ENCODE results near the gene RAB37. TPM values are rescaled to one million over a fixed set of nuclear protein-coding genes. Genes with fewer than 3 reads are reported as not detected.

RAB37 gene
- total RNA-seq, 1 donor, result not detected

DNA sequence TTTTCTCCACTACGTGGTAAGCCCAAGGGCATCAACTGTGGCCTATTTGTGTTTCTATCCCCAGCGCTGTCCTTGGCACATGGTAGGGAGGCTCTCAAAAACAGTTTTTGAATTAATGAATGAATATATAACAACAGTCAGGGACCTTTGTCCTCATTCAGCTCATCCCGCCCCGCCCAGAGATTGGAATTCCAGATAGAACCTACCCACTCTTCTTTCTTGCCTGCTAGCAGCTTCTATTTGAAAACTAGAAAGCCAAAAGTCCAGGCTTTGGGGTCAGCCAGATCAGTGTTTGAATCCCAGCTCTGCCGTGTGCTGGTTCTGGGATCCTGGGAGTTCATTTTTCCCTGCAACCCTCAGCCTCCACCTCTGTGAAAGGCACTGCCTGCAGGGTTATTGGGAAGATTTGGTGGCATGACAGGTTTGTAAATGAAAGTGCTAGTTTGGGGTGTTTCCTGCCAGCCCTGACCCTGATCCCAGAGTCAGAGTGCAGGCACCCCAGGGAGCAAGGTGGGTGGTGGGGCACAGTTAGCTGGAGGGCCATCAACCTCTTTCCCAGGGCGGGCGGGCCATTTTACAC is 15.9 kb downstream of the RAB37 start:
- DNase-seq (ENCODE audit: low read depth), result no peak
- TF ChIP-seq, protein P1, sequence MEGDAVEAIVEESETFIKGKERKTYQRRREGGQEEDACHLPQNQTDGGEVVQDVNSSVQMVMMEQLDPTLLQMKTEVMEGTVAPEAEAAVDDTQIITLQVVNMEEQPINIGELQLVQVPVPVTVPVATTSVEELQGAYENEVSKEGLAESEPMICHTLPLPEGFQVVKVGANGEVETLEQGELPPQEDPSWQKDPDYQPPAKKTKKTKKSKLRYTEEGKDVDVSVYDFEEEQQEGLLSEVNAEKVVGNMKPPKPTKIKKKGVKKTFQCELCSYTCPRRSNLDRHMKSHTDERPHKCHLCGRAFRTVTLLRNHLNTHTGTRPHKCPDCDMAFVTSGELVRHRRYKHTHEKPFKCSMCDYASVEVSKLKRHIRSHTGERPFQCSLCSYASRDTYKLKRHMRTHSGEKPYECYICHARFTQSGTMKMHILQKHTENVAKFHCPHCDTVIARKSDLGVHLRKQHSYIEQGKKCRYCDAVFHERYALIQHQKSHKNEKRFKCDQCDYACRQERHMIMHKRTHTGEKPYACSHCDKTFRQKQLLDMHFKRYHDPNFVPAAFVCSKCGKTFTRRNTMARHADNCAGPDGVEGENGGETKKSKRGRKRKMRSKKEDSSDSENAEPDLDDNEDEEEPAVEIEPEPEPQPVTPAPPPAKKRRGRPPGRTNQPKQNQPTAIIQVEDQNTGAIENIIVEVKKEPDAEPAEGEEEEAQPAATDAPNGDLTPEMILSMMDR (IDR thresholded peaks at IDR 0.05; ENCODE audit: insufficient read depth, low read depth, low read length), result no peak
- no peak overlapping the region for H3K4me3 ChIP-seq (ENCODE audit: low read depth, low read length)

DNA sequence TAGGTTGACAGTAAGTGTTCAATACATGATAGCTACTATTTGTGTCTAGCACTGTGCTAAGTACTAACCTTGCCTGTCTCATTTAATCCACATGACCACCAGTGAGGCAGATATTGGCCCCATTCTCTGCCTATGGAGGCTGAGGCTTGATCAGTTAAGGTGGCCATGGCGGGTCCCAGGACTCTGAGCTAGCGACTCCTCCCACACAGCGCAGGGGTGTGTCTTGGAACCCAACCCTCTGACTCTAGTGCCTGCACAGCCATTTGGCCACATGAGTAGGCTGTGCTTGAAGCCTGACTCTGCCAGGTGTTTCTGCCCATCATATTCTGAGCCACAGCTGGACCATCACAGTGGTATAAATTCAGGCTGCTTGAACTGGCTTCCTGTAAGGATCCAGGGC is 17.8 kb downstream of the RAB37 start:
- TF ChIP-seq, protein P1 (IDR thresholded peaks at IDR 0.05; ENCODE audit: insufficient read depth, low read depth, low read length), result no peak
- no peak for DNase-seq (ENCODE audit: low read depth)
- H3K4me3 ChIP-seq (ENCODE audit: low read depth, low read length), result no peak overlapping the region

DNA sequence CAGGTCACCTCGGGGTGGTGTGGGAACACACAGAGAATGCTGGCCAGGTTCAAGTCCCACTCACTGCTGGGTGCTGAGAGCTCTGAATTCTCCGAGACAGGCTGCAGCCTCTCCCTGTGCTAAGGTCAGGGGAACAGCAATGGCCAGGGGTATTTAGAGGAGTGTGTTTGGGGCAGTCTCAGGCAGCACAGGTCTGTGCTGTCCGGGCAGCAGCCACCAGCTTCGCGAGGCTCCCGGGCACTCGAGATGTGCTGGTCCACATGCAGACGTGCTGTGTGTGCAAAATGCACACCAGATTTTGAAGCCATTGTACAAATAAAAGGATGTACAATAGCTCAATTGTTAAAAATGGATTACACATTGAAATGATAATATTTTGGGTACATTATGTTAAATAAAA is 18.5 kb downstream of the RAB37 start:
- TF ChIP-seq, protein P1 (IDR thresholded peaks at IDR 0.05; ENCODE audit: insufficient read depth, low read depth, low read length), result no peak
- H3K4me3 ChIP-seq (ENCODE audit: low read depth, low read length), result no peak overlapping the region
- no peak for DNase-seq (ENCODE audit: low read depth)

DNA sequence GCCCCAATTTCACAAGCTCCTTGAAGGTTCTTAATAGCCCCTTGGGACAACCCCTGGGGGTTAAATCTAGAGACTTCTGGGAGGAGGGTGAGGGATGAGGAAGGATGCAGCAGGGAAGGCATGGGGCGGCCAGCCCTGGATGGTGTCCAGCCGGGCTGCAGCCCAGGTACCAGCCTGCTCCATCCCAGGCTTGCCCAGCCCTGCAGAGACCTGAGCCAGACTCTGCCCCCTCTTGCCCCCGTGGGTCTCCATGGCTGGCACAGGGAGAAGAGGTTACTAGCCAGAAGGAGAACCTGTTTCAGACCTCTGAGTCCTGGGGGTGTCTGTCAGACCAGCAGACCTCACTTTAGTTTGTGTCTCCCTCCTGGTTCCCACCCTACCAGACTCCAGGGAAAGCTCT is 19.8 kb downstream of the RAB37 start:
- TF ChIP-seq, protein P1 (IDR thresholded peaks at IDR 0.05; ENCODE audit: insufficient read depth, low read depth, low read length), result no peak
- no peak overlapping the region for H3K4me3 ChIP-seq (ENCODE audit: low read depth, low read length)
- DNase-seq (ENCODE audit: low read depth), result no peak

DNA sequence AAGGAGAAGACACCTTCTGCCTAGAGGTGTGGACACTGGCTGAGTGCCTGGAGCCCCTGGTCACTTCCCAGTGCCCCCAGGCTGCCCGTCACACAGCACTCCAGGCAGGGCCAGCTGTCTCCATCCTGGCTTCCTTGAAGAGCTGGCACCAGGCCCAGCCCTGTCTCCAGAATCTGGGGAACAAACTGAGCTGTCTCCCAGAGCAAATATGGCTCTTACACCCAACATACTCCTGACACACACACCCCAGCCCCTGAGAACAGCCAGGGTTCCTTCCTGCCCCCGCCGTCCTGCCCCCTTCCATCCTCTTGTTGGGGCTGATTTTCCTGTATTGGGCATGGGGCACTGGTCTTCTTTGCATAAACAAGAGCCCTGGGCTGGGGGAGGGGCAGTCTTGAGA is 20.4 kb downstream of the RAB37 start:
- no peak overlapping the region for H3K4me3 ChIP-seq (ENCODE audit: low read depth, low read length)
- TF ChIP-seq, protein P1 (IDR thresholded peaks at IDR 0.05; ENCODE audit: insufficient read depth, low read depth, low read length), result no peak
- no peak for DNase-seq (ENCODE audit: low read depth)

DNA sequence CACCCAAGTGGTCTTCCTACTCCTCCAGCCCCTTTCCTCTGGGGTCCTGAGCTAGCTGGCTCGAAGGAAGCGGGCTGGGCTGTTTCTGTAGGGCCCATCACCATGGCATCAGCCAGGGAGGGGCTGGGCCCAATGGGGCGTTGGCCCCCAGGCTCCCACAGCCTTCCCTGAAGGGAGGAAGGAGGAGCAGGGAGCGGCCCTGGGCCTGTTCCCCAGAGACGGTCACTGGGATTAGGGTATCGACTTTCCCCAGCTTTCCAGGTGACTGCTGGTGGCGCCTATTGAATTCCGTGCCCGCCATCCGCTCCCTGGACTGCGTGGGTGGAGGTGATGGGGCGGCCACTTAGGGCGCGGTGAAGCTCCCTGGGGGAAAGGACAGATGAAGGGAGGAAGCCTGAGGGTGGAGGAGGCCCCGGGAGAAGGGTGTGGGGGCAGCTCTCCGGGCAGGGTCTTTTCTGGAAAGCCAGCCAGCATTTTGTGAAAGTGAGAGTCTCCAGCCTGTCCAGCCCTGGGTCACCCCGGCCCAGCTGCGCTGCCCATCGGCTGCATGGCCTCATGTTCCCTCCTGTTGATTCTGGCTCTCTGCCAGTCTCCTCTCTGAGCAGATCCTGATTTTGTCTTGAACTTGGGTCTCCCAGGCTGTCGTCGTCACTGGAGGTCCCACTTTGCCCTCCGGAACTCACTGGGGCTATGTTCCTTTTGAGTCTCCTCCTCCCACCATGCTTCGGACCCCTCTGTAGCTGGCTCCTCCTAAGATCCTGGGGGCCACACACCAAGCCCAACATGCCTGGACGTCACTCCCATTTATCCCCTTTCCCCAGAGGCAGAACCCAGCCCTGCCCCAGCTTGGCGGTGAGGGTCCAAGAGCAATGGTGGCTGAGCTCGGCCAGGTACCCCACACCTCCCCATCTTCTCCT is 21.1 kb downstream of the RAB37 start:
- TF ChIP-seq, protein P1 (IDR thresholded peaks at IDR 0.05; ENCODE audit: insufficient read depth, low read depth, low read length), result no peak
- peak overlapping the region; percentile 9 for H3K4me3 ChIP-seq (ENCODE audit: low read depth, low read length)

More for the DNA sequence above, 21.1 kb downstream of the RAB37 start:
- no peak for DNase-seq (ENCODE audit: low read depth)

Measured in fibroblast of villous mesenchyme (primary cell).